Spinal cord (tissue), 10 donors: ENCODE data around the gene DOP1B. TPM values are rescaled to one million over a fixed set of nuclear protein-coding genes. Genes with fewer than 3 reads are reported as not detected.
"Not testable (repeated sequence)": the region's sequence is repeated elsewhere in the genome, so short reads cannot be mapped to it uniquely, and the experiment has no call there.

Source experiments
- DNase-seq, 6 donors: peaks; one replicate each; pipeline versions ENCODE4 v3.0.0 to v3.0.0-alpha.2; 2013 to 2015; ENCODE audit warnings: low spot score in 6 of 6, low read depth in 4 of 6
- H3K27ac ChIP-seq: one replicate; pipeline ENCODE4 v1.5.1; 2013; ENCODE audit warnings: low read depth, low read length, control low read depth
- H3K27me3 ChIP-seq: one replicate; pipeline ENCODE4 v1.6.1; 2013; ENCODE audit warnings: low read length; ENCODE audit not compliant: control insufficient read depth, insufficient read depth
- H3K36me3 ChIP-seq: one replicate; pipeline ENCODE4 v1.6.1; 2013; ENCODE audit warnings: low read length; ENCODE audit not compliant: control insufficient read depth, insufficient read depth
- H3K4me1 ChIP-seq: one replicate; pipeline ENCODE4 v1.6.1; 2013; ENCODE audit warnings: low read length; ENCODE audit not compliant: control insufficient read depth, insufficient read depth
- H3K4me3 ChIP-seq: one replicate; pipeline ENCODE4 v1.5.1; 2013; ENCODE audit warnings: low read depth, low read length, control low read depth
- H3K9me3 ChIP-seq: one replicate; pipeline ENCODE4 v1.6.1; 2013; ENCODE audit warnings: low read length; ENCODE audit not compliant: control insufficient read depth, insufficient read depth
- WGBS: methylation state at CpG from one replicate; pipeline ENCODE4 v1.1.5; 2013; ENCODE audit warnings: missing lambda C conversion rate; ENCODE audit not compliant: insufficient coverage; 5-methylcytosine and 5-hydroxymethylcytosine counted together
- polyA plus RNA-seq, 2 donors: library from polyadenylated mRNA; unstranded; fragments of 120-200 nt; gene quantifications; one replicate each; pipeline ENCODE4 v1.2.1, GENCODE V29; 2013; ENCODE audit not compliant: insufficient read length in 2 of 2
- total RNA-seq, 2 donors: library from RNA; depleted of rRNA in 1 of 2; stranded (reverse); fragments of 120-200 nt in 1 of 2; fragments of >200 nt in 1 of 2; gene quantifications; one replicate each; pipeline versions ENCODE4 v1.2.3 to v1.2.4, GENCODE V29; 2013 to 2014
- donor health status: healthy.

The DOP1B gene
- total and polyA plus RNA-seq, 4 donors: 7.8 to 20.3 (median 16.5) TPM

GRCh38 chr21:36199021-36199420, 42.4 kb downstream of the DOP1B start:
- WGBS: 91% methylated on average over 6 of the region's 9 CpGs
- Histone ChIP-seq H3K4me3 (no peak overlapping the region), H3K4me1 (no peaks in the 10 kb centered on the region), H3K9me3 (no peaks in the 10 kb centered on the region), H3K36me3 (peaks cover 7% of the 10 kb centered on the region), H3K27ac (no peak overlapping the region), H3K27me3 (no peaks in the 10 kb centered on the region)
- no peak for DNase-seq

GRCh38 chr21:36199575-36199974, 43.0 kb downstream of the DOP1B start:
- not testable (repeated sequence) for H3K27ac ChIP-seq, H3K36me3 ChIP-seq, DNase-seq, H3K4me1 ChIP-seq, H3K4me3 ChIP-seq, H3K27me3 ChIP-seq, H3K9me3 ChIP-seq
- no CpG with 5 or more reads among the region's 5 CpGs for WGBS

GRCh38 chr21:36200081-36200561, 43.5 kb downstream of the DOP1B start:
- WGBS: 95% methylated on average over 21 of the region's 23 CpGs
- Histone ChIP-seq H3K36me3 (peaks cover 7% of the 10 kb centered on the region), H3K9me3 (no peaks in the 10 kb centered on the region), H3K27me3 (no peaks in the 10 kb centered on the region), H3K4me1 (no peaks in the 10 kb centered on the region), H3K27ac (no peak overlapping the region), H3K4me3 (no peak overlapping the region)
- no peak for DNase-seq

GRCh38 chr21:36202726-36203602, 46.3 kb downstream of the DOP1B start:
- Histone ChIP-seq H3K4me1 (no peaks in the 10 kb centered on the region), H3K27ac (no peak overlapping the region), H3K27me3 (no peaks in the 10 kb centered on the region), H3K4me3 (no peak overlapping the region), H3K9me3 (no peaks in the 10 kb centered on the region), H3K36me3 (peaks cover 9% of the 10 kb centered on the region)
- 95% methylated on average over 8 of the region's 10 CpGs for WGBS
- no peak for DNase-seq

GRCh38 chr21:36203603-36203889, 46.9 kb downstream of the DOP1B start:
- H3K36me3 ChIP-seq: peaks cover 15% of the 10 kb centered on the region
- H3K27me3 ChIP-seq: no peaks in the 10 kb centered on the region
- no peaks in the 10 kb centered on the region for H3K9me3 ChIP-seq
- H3K27ac ChIP-seq: no peak overlapping the region
- no peak for DNase-seq
- H3K4me3 ChIP-seq: no peak overlapping the region
- H3K4me1 ChIP-seq: no peaks in the 10 kb centered on the region
- WGBS: 67% methylated on average over 1 of the region's 1 CpG

GRCh38 chr21:36204980-36205379, 48.4 kb downstream of the DOP1B start:
- H3K4me1 ChIP-seq: no peaks in the 10 kb centered on the region
- no peak for DNase-seq
- H3K36me3 ChIP-seq: peaks cover 24% of the 10 kb centered on the region
- no peaks in the 10 kb centered on the region for H3K27me3 ChIP-seq
- H3K27ac ChIP-seq: no peak overlapping the region
- H3K4me3 ChIP-seq: no peak overlapping the region
- WGBS: 91% methylated on average over 6 of the region's 6 CpGs
- H3K9me3 ChIP-seq: no peaks in the 10 kb centered on the region

- peaks cover 26% of the 10 kb centered on the region for H3K36me3 ChIP-seq
- no peaks in the 10 kb centered on the region for H3K9me3 ChIP-seq
- no peak overlapping the region for H3K27ac ChIP-seq
- no peak overlapping the region for H3K4me3 ChIP-seq
- no peak for DNase-seq
- no peaks in the 10 kb centered on the region for H3K27me3 ChIP-seq
- WGBS: 90% methylated on average over 1 of the region's 5 CpGs
- H3K4me1 ChIP-seq: no peaks in the 10 kb centered on the region
Observed at GRCh38 chr21:36205962-36206361, 49.3 kb downstream of the DOP1B start.

Other genes with a start within 250 kb of the DOP1B start
- 10 to 100 TPM; 22.8 to 23.0 TPM for gene SETD4, start 96.3 kb upstream of the DOP1B start, total RNA-seq
- 10 to 100 TPM; 31.1 to 38.4 TPM for gene SETD4, start 96.3 kb upstream of the DOP1B start, polyA plus RNA-seq
- 10 to 100 TPM; 43.1 to 99.3 TPM for gene CBR1, start 86.8 kb upstream of the DOP1B start, total RNA-seq
- 10 to 100 TPM; 76.5 to 79.3 TPM for gene CBR1, start 86.8 kb upstream of the DOP1B start, polyA plus RNA-seq
- gene CBR3, start 21.7 kb upstream of the DOP1B start, total RNA-seq: 1 to 10 TPM; 2.0 to 3.7 TPM
- 1 to 10 TPM; 2.1 to 2.4 TPM for gene CBR3, start 21.7 kb upstream of the DOP1B start, polyA plus RNA-seq
- 10 to 100 TPM; 45.3 to 78.9 TPM for gene MORC3, start 163.4 kb downstream of the DOP1B start, total RNA-seq
- 10 to 100 TPM; 27.9 to 29.4 TPM for gene MORC3, start 163.4 kb downstream of the DOP1B start, polyA plus RNA-seq
- gene CHAF1B, start 228.6 kb downstream of the DOP1B start, total RNA-seq: 1 to 10 TPM; 2.6 to 3.6 TPM
- gene CHAF1B, start 228.6 kb downstream of the DOP1B start, polyA plus RNA-seq: 1 to 10 TPM; 6.0 to 6.9 TPM